ENCODE measurements around the gene GAK. TPM values are rescaled to one million over a fixed set of nuclear protein-coding genes. Genes with fewer than 3 reads are reported as not detected.
A peak's percentile ranks its signal among the peaks of the same experiment; 100 is the strongest.
"Not testable (repeated sequence)": the region's sequence is repeated elsewhere in the genome, so short reads cannot be mapped to it uniquely, and the experiment has no call there.

Gene GAK
- total RNA-seq: 44.0 and 68.0 TPM in 2 replicates

DNA sequence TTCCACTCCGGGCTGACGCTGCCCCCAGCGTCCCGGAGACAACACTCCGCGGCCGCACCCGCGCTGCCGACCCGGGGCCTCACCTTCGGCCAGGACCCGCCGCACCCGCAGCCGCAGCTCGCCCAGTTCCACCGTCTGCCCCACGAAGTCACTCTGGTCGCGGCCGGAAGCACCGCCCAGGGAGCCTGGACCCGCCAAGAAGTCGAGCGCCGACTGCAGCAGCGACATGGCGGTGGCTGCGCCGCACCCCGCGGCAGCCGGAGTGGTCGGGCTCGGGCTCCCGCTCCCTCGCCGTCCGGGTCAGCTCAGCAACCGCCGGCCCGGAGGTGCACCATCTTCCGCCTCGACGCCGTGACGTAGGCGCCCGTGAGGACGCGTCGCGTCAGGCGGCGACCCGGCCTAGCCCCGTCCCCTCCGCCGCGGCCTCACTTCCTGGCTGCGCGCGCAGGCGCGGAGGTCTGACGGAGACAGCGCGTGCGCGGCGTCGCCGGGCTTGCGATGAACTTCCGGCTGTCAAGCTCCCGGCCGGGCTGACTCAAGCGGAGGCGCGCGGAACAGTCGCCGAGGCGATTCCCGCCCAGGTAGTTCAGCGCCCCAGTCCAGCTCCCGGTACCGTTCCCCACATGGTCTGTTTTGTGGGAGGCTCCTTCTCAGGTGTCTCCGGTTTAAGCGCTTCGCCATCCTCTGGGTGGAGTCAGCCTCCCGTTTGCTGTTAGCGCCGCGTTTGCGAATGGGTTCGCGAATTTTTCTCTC, at the start of gene GAK, which contains the start of gene TMEM175:
GAK (minus strand) TSS at position 357 of the 753 bp plus-strand sequence; CDS start at position 228, 129 bp downstream.
TMEM175 (plus strand) TSS at position 501 of the 753 bp plus-strand sequence. CDS start 15,280 bp downstream, outside the sequence.
- TF ChIP-seq CTCF (IDR thresholded peaks at IDR 0.05; ENCODE audit: insufficient read depth, low read depth, low read length): no peak
- H3K4me3 ChIP-seq (ENCODE audit: low read depth, low read length): peak within 1 kb of the TSS; percentile 78
- DNase-seq (ENCODE audit: low read depth): peak; percentile 97

DNA sequence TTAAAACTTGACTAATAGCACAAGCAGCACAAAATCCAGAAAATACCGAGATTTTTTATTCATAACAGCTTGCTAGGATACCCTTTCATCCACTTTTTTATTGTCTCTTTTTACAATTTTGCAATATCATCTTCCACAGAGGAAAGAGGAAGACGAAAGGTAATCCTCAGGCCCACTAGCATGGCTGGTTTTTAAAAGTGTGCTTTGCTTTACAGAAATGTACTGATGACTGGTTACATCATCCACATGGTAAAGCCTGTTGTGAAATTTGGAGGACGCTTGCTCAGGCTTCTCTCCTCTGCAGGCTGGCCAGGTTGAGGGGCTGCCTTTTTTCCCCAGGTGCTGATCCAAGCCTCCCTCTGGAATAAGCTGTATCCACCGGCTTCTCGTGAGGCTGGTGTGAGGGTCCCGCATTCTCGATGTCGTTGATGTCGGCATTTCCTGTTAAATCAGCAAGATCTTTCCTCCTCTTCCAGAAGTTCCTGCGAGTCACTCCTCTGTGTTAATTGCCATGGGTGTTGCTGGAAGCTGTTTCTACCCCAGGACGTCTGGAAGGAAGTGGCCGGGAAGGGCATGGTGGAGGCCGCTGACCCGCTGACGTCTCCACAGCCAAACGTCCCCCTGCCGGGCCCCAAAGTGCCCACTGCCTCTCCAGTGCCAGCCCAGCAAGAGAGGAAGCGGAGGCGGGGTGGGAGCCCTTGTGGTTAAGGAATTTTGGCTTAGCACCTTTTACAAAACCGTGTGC, 47.0 kb upstream of the GAK start:
- no peak overlapping the region for H3K4me3 ChIP-seq (ENCODE audit: low read depth, low read length)
- TF ChIP-seq CTCF (IDR thresholded peaks at IDR 0.05; ENCODE audit: insufficient read depth, low read depth, low read length): no peak
- peak; percentile 85 for DNase-seq (ENCODE audit: low read depth)

DNA sequence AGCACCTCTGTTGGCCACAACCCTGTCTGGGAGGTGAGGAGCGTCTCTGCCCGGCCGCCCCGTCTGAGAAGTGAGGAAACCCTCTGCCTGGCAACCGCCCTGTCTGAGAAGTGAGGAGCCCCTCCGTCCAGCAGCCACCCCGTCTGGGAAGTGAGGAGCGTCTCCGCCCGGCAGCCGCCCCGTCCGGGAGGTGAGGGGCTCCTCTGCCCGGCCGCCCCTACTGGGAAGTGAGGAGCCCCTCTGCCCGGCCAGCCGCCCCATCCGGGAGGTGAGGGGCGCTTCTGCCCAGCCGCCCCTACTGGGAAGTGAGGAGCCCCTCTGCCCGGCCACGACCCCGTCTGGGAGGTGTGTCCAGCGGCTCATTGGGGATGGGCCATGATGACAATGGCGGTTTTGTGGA, 43.9 kb upstream of the GAK start:
- DNase-seq (ENCODE audit: low read depth); H3K4me3 ChIP-seq (ENCODE audit: low read depth, low read length): not testable (repeated sequence)

DNA sequence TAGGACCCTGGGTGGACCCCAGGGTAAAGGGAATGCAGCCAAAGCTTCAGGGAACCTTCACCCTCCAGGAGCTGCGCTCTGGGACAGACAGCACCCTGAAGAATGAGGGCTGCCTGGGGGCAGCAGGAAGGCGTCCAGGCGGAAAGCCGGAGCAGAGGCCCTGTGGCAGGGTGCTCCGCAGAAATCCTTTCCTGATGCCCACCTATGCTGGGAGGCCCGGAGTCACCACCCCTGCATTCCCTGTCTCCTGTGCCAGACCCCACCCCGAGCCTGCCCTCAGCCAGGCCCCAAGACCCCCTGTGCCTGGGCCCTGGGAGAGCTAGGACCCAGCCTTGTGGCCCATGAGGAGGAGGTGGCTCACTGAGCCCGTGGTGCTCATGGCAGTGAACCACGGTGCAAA, 42.6 kb upstream of the GAK start:
- TF ChIP-seq CTCF (IDR thresholded peaks at IDR 0.05; ENCODE audit: insufficient read depth, low read depth, low read length): no peak
- DNase-seq (ENCODE audit: low read depth): no peak
- no peak overlapping the region for H3K4me3 ChIP-seq (ENCODE audit: low read depth, low read length)

- peak within 1 kb of the TSS; percentile 77 for H3K4me3 ChIP-seq (ENCODE audit: low read depth, low read length)
- DNase-seq (ENCODE audit: low read depth): peak; percentile 89
- TF ChIP-seq CTCF (IDR thresholded peaks at IDR 0.05; ENCODE audit: insufficient read depth, low read depth, low read length): no peak
These were observed 41.6 kb upstream of the GAK start, which contains the start of gene DGKQ for GRCh38 chr4:973431-974397. TSS of gene DGKQ (minus strand) at chr4:973569. CDS start at chr4:973482, 87 bp downstream.

DNA sequence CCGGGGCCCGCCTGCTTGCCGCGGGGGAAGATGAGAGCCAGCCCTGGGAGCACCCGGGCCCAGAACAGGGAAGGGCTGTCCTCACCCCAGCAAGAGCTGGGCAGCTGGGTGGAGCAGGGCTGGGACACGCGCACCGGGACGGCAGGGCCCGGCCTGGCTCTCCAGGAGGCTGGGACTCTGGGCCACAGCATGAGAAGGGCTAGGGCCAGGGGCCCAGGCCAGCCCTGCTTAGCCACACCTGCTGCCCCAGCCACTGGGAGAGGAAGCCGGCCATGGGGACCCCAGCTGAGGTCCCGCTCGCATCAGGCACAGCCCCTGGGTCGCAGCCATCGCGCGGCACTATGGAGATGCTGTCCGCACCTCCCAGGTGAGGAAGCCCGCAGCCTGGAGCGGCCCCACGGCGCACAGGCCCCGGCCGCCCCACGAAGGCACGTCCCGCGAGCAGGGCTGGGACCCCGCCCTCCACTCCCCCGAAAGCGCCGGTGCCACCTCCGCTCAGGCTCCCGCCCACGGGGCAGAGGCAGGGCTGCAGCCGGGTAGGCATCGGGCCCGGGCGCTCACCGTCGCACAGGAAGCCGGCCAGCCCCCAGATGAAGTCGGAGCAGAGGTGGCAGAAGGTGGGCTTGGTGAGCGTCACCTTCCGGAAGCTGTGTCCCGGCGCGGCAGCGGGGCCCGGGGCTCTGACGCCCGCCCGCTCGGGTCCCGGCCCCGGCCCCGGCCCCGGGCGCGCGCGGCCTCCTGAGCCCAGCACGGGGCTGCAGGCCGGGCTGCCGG, 40.7 kb upstream of the GAK start:
- peak overlapping the region; percentile 77 for H3K4me3 ChIP-seq (ENCODE audit: low read depth, low read length)
- TF ChIP-seq CTCF (IDR thresholded peaks at IDR 0.05; ENCODE audit: insufficient read depth, low read depth, low read length): no peak
- peak; percentile 20 for DNase-seq (ENCODE audit: low read depth)

All from fibroblast of villous mesenchyme (primary cell).